CD4-positive, alpha-beta T cell treated with Interleukin-15 for 4 hours (primary cell): ENCODE results near the gene OLFML2A.
"Not testable (repeated sequence)": the region's sequence is repeated elsewhere in the genome, so short reads cannot be mapped to it uniquely, and the experiment has no call there.

Experiments used
- DNase-seq: peaks from one replicate; pipeline ENCODE4 v3.0.0-alpha.2; 2020; ENCODE audit warnings: low spot score

The OLFML2A gene

GRCh38 chr9:124776954-124777648 lies at the start of gene OLFML2A:
Gene OLFML2A (plus strand): TSS chr9:124777133. CDS start chr9:124777271, 138 bp downstream.
- DNase-seq, result no peak

- no peak for DNase-seq
Observed at GRCh38 chr9:124730772-124731171, 46.2 kb upstream of the OLFML2A start.

- no peak for DNase-seq
Observed at GRCh38 chr9:124733964-124734740, 42.8 kb upstream of the OLFML2A start.

GRCh38 chr9:124734741-124735083 lies 42.2 kb upstream of the OLFML2A start:
- DNase-seq, result not testable (repeated sequence)

GRCh38 chr9:124735121-124735520 lies 41.8 kb upstream of the OLFML2A start:
- no peak for DNase-seq

DNA sequence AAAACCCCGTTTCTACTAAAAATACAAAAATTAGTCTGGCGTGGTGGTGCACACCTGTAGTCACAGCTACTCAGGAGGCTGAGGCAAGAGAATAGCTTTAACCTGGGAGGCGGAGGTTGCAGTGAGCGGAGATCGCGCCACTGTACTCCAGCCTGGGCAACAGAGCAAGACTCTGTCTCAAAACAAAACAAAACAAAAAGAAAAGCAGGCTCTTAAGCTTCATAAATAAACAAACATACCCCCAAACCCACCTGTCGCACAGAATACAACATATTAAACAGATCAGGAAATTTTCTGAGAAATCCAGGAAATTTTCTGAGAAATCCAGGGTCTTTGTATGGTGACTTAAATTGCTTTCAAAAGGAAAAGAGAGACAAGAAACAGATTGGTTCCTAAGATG lies 38.9 kb upstream of the OLFML2A start:
- DNase-seq, result not testable (repeated sequence)

DNA sequence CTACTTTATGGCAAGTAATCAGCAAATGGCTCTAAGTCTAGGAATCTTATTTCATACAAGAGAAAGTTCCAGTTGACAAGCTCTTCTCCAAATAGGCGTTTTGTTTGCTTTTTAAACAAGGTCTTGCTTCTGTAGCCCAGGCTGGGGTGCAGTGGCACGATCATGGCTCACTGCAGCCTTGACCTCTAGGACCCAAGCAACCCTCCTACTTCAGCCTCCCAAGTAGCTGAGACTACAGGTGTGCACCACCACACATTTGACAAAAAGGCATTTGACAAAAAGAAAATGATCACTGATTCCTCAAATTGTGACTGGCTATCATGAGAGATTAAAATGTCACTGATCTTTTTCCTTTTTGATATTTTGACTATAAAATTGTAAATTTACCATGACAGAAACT lies 37.6 kb upstream of the OLFML2A start:
- no peak for DNase-seq

DNA sequence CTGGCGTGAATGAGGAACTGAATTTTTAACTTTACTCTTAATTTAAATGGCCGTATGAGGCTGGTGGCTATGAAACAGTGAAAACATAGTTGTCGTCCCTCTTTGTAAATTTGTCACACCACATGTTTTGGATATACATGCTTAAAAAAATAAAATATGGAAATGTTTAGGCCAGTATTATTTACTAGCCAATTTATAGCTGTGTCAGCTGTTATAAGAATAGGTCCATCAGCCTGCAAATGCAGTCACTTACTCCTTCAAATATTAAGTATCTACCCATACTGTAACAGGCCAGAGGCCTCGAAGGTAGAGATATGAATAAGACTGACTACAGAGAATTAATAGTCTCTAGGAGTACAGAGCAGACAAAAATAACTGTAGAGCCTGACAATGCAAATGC lies 35.8 kb upstream of the OLFML2A start:
- no peak for DNase-seq

GRCh38 chr9:124741662-124742061 lies 35.3 kb upstream of the OLFML2A start:
- DNase-seq, result no peak

DNA sequence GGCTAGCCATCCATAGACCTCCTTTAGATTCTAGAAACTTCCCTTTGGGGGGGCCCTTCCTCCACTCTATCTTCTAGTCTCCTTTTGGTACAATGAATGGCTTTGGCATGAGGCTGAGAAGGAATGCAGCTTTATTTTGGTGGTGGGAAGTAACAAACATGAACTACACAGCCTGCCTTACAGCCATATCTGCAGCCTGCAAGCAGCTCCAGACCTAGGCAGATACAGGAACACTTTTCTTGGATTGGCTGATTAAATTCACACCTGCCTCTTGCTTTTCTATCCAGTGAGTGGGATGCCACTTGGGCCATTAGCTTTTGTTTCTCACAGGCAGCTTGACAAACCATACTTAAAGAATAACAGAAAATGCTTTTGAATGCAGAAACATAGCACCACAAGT lies 34.0 kb upstream of the OLFML2A start:
- no peak for DNase-seq

DNA sequence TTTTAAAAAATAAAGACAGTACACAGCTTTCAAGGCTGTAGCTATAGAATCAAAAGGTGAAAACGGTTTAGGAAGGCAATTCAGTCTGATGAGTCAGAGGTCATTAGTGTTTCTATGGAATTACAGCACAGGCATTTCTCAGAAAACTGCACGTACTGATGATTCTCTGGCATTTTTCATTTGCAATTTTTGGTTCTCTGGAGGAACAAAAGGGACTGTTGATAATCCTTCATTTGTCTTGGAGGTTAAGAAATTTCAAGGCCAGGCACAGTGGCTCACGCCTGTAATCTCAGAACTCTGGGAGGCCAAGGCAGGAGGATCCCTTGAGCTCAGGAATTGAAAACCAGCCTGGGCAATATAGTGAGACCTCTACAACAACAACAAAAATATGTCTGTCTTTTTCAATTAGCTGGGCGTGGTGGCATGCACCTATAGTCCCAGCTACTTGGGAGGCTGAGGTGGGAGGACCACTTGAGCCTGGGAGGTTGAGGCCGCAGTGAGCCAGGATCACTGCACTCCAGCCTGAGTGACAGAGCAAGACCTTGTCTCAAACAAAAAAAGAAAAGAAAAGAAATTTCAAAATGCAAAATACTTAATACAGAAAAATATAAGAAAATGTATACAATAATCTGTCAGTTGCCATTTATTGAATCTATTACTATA lies 33.1 kb upstream of the OLFML2A start:
- DNase-seq, result no peak

DNA sequence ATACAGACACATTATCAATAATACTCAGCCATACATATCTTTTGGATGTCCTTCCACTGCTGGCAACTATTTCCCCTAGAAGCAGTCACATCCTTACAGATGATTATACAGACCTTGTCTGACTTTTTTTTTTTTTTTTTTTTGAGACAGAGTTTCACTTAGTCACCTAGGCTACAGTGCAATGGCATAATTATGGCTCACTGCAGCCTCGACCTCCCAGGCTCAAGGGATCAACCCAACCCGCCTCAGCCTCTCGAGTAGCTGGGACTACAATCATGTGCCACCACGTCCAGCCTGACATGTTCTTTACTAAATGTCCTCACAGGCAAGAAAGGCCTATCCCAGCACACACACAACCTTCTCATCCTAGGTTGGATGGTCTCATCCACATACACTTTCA lies 29.9 kb upstream of the OLFML2A start:
- DNase-seq, result no peak

- DNase-seq, result no peak
Observed at GRCh38 chr9:124749284-124749683, 27.6 kb upstream of the OLFML2A start.

- no peak for DNase-seq
Observed at GRCh38 chr9:124749781-124750180, 27.2 kb upstream of the OLFML2A start.

- DNase-seq, result no peak
Observed at GRCh38 chr9:124752967-124753366, 24.0 kb upstream of the OLFML2A start.

- no peak for DNase-seq
Observed at GRCh38 chr9:124754289-124754688, 22.6 kb upstream of the OLFML2A start.

DNA sequence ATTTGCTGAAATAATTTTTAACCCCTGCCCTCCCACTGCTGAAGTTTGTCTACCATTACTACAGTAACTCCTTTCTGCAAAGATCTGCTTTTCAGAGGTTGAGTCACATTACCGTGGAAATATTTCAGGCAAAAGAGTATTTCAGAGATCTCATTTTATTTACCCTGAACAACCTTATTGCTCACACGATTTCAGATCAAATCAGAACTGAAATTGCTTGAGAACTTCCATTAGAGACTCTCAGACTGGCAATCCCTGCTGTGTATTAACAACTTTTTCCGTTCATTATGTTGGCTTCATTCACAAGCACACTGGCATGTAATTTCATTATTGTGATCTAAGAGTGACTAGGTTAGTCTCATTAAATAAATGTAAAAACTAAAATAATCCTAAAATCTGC lies 21.9 kb upstream of the OLFML2A start:
- DNase-seq, result no peak

- DNase-seq, result no peak
Observed at GRCh38 chr9:124756011-124756410, 20.9 kb upstream of the OLFML2A start.

DNA sequence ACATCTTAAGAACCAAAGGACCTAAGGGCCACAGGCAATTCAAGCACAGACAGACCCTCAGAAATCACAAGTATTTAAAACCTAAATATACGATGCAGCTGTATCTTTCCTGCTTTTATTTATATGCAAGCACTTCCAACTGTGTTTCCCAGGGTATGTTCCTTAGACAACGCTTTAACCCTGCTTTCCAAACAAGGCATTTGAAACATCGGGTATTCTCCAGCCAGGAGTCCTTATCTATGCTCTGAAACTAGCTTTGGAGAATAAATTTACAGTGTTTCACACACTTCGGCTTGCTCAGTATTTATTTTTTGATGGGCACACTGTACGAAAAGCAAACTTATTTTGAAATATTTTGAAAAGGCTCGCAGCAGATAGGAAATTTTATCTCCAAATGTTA lies 19.3 kb upstream of the OLFML2A start:
- no peak for DNase-seq

DNA sequence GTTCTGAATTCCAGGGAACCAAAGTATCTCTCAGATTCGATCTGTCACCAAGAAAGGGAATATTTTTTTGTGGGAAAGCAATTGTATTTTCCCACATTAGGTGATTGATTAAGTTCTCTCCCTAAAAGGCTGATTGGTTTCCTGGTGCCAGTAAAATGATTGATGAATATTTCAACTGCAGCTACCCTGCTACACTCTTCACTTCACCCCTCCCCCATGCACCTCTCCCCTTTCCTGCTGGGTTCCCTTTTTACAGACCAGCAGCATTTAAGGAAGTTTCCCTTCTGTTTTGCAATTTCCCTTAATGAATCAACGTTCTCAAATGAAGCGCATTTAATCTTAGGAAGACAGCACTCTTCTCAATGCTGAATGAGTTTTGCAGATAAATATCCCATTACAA lies 18.9 kb upstream of the OLFML2A start:
- no peak for DNase-seq

DNA sequence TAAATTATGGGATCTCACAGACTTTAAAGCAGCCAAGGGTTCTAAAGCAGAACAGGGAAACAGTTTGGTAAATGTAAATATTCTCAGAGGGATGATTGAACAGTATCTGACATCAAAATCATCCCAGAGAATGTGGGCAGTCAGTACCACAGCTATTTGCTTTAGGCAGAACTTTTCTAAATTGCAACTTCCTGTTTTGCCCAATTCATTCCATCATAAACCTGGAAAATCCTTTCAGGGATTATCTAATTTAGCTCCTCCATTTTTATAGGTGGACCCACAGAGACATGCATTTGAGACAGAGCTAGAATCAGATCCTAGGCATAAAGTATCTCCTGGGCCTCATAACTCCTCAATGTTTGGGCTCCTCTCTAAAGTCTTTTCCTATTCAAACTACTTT lies 18.2 kb upstream of the OLFML2A start:
- no peak for DNase-seq

DNA sequence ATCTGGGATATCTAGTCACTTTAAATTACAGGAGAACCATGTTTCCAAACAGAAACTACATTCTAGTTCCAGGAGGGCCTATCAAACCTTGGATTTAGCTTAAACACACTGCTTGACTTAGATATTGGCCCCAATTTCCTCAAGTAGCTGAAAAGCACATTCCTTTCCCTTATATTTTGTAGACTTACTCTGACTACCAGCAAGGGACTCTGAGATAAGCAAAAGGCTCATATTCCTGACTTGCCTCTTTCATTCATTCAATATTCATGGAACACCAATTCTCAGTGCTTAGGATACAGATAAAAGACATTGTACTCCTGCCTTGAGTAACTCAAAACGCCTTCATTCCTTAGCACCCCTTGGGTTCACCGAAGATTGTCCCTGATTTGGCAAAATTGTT lies 17.6 kb upstream of the OLFML2A start:
- DNase-seq, result no peak

DNA sequence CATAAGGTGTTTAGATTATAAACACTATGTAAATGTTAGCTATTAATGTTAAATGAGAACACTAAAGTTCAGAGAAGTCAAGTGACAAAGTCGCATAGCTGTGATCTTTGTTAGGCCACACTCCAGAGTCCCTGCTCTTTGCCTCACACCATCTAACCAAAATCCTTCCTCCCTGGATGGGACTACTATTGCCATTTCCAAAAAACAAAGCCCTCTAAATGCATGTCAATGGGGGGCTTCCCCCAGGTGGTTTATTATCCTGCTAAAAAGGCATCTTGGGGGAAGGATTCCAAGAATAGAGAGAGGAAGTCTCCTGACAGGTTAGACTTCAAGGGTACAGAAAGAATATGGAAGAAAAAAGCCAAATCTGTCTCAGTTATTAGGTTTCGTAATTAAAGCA lies 16.2 kb upstream of the OLFML2A start:
- DNase-seq, result no peak
